Duodenal mucosa (tissue), 2 donors: ENCODE data around the gene GULP1.
A peak's percentile ranks its signal among the peaks of the same experiment; 100 is the strongest.

Experiments used
- H3K27ac ChIP-seq: one replicate; pipeline ENCODE4 v1.7.0; 2013; ENCODE audit warnings: low read depth, low read length
- H3K27me3 ChIP-seq, 2 donors: one replicate each; pipeline ENCODE4 v1.7.0; 2013; ENCODE audit warnings: low read length in 2 of 2, control low read depth in 1 of 2; ENCODE audit not compliant: insufficient read depth in 2 of 2, control insufficient read depth in 1 of 2
- H3K36me3 ChIP-seq, 2 donors: one replicate each; pipeline ENCODE4 v1.7.0; 2013; ENCODE audit warnings: low read length in 2 of 2, control low read depth in 1 of 2; ENCODE audit not compliant: insufficient read depth in 2 of 2, control insufficient read depth in 1 of 2
- H3K4me1 ChIP-seq, 2 donors: one replicate each; pipeline ENCODE4 v1.7.0; 2013; ENCODE audit warnings: low read length in 2 of 2, control low read depth in 1 of 2; ENCODE audit not compliant: insufficient read depth in 2 of 2, control insufficient read depth in 1 of 2
- H3K4me3 ChIP-seq, 2 donors: one replicate each; pipeline ENCODE4 v1.7.0; 2013; ENCODE audit warnings: low read length in 2 of 2, low read depth in 1 of 2
- H3K9ac ChIP-seq, 2 donors: one replicate each; pipeline ENCODE4 v1.7.0; 2013; ENCODE audit warnings: low read length in 2 of 2, low read depth in 1 of 2
- H3K9me3 ChIP-seq, 2 donors: one replicate each; pipeline ENCODE4 v1.7.0; 2013; ENCODE audit warnings: low read length in 2 of 2, control low read depth in 1 of 2; ENCODE audit not compliant: control insufficient read depth in 1 of 2

The GULP1 gene, protein sequence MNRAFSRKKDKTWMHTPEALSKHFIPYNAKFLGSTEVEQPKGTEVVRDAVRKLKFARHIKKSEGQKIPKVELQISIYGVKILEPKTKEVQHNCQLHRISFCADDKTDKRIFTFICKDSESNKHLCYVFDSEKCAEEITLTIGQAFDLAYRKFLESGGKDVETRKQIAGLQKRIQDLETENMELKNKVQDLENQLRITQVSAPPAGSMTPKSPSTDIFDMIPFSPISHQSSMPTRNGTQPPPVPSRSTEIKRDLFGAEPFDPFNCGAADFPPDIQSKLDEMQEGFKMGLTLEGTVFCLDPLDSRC

DNA sequence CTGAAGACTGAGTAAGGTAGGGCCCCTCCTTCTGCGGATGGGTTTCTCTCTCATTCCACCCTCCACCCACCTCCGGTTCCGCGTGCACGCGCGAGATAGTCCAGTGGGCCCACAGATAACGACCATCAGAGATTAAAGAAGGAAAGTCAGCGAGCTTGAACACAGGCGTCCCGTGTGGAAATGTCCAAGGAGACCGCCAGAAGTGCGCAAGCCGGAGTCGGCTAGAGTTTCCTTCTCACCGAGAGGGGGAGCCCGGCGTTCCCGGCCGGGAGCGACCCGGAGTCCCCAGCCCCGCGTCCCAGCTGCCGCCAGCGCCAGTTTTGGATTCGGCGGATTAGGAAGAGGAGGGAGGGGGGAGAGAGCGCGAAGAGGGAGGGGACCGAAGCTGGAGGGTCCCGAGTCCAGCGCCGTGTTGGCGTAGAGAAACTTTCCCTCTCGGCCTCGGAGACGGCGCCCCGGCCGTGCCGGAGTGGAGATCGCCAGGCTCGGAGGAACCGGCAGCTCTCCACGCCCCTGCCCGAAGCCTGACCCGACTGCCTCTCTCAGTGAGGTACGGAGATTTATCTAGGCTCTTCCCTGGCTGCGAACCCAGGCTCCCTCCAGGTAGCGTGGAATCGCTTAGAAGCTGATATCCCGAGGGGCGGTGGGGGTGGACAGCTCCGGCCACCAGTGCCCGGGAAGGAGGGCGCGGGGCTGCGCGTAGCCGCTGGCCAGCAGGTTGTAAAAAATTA lies at the start of gene GULP1:
TSS of gene GULP1 (plus strand) at position 258 of the 731 bp plus-strand sequence. CDS start 185,829 bp downstream, outside the sequence.
- H3K27ac ChIP-seq: peak within 1 kb of the TSS; percentile 94
- H3K9ac ChIP-seq: peak within 1 kb of the TSS; percentile 84 to 95
- H3K4me1 ChIP-seq: peaks cover 14 to 24% of the 10 kb centered on the region in 2 donors
- no peaks in the 10 kb centered on the region for H3K27me3 ChIP-seq
- peak within 1 kb of the TSS; percentile 68 to 91 for H3K4me3 ChIP-seq
- H3K36me3 ChIP-seq: no peaks in the 10 kb centered on the region
- no peaks in the 10 kb centered on the region for H3K9me3 ChIP-seq

DNA sequence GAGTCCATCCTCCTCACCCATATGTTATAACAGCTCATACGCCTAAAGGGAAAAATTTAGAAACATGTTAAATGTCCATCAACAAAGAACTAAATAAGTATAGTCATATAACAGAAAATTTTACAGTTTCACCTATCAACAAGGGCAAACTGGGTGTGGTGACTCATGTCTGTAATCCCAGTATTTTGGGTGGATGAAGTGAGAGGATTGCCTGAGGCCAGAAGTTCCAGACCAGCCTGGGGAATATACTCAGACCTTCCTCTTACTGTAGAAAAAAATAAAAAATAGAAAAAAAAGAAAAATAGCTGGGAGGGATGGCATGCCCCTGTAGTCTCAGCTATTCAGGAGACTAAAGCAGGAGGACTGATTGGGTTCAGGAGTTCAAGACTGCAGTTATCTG lies 48.3 kb upstream of the GULP1 start:
- Histone ChIP-seq H3K9me3 (no peaks in the 10 kb centered on the region), H3K4me1 (no peaks in the 10 kb centered on the region), H3K27ac (no peak overlapping the region), H3K9ac (no peak overlapping the region), H3K4me3 (no peak overlapping the region), H3K36me3 (no peaks in the 10 kb centered on the region), H3K27me3 (no peaks in the 10 kb centered on the region)

DNA sequence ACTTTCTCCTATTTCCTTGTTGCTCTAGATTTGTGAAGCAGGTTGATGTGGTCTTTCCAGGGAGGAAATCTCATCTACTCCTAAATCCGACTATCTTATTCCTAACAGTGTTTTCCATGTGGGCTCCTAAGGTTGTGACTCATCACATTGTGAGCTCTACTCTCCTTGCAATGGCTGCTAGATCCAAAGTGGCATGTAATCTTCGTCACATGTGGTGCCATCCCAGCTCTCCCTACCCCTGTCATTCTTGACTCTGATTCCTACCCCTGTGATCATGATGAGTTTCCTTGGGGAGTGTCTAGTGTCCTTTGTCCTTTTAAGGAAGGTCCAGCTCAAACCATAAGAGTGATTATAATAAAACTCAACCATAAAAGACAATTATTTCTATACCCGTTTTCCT lies 47.3 kb upstream of the GULP1 start:
- H3K9me3 ChIP-seq: no peaks in the 10 kb centered on the region
- no peaks in the 10 kb centered on the region for H3K36me3 ChIP-seq
- H3K4me1 ChIP-seq: no peaks in the 10 kb centered on the region
- H3K9ac ChIP-seq: no peak overlapping the region
- no peak overlapping the region for H3K27ac ChIP-seq
- no peaks in the 10 kb centered on the region for H3K27me3 ChIP-seq
- H3K4me3 ChIP-seq: no peak overlapping the region

DNA sequence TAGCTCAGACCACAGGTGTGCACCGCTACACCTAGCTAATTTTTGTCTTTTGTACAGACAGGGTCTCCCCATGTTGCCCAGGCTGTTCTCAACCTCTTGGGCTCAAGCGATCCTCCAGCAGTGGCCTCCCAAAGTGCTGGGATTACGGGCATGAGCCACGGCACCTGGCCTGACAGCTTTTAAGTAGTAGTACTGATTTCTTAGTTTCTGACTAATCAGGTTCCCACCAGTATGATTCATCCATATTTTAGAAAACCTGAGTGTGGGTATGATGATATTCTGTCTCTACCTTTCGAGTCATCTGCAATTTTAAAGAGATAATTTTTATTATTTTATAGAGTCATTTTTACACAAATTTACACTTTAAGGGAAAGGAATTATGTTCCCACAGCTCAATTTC lies 46.4 kb upstream of the GULP1 start:
- no peak overlapping the region for H3K4me3 ChIP-seq
- no peak overlapping the region for H3K9ac ChIP-seq
- no peaks in the 10 kb centered on the region for H3K27me3 ChIP-seq
- H3K36me3 ChIP-seq: no peaks in the 10 kb centered on the region
- no peaks in the 10 kb centered on the region for H3K9me3 ChIP-seq
- H3K27ac ChIP-seq: no peak overlapping the region
- H3K4me1 ChIP-seq: no peaks in the 10 kb centered on the region

DNA sequence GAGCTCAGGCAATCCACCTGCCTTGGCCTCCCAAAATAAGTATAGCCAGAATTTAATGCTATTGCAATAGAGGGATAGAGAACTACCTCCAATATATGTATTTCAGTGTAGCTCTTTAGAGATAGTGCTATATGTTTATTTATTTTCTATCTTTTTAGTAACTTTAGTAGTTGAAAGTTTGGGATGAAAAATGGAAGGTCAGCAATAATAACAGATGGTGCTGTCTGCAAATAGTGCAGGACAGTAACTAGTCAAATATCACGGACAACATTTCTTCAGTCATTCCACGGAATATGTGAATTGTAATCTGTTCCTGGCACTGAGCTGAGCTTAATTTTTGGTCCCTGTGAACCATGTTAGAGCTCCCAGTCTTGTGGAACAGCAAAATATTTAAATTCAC lies 43.2 kb upstream of the GULP1 start:
- Histone ChIP-seq H3K9ac (no peak overlapping the region), H3K36me3 (no peaks in the 10 kb centered on the region), H3K4me3 (no peak overlapping the region), H3K27me3 (no peaks in the 10 kb centered on the region), H3K9me3 (no peaks in the 10 kb centered on the region), H3K27ac (no peak overlapping the region), H3K4me1 (no peaks in the 10 kb centered on the region)

DNA sequence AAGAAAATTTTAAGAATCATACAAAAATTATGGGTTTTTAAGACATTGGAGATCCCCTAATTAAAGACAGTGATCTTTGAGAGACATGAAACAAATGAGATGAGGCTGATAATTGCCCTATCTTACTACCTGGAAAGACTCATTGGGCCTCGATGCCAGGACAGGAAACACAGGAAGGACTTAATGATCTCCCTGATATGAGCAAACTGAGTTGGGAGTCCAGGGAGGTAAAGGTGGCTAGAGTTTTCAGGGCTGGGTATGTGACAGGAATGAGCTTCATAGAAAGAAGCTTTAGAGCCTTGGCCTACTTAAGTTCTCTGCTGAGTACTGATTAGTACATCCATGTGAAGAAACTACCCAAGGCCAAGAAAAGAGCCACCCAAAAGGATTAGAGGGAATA lies 40.6 kb upstream of the GULP1 start:
- H3K4me1 ChIP-seq: no peaks in the 10 kb centered on the region

DNA sequence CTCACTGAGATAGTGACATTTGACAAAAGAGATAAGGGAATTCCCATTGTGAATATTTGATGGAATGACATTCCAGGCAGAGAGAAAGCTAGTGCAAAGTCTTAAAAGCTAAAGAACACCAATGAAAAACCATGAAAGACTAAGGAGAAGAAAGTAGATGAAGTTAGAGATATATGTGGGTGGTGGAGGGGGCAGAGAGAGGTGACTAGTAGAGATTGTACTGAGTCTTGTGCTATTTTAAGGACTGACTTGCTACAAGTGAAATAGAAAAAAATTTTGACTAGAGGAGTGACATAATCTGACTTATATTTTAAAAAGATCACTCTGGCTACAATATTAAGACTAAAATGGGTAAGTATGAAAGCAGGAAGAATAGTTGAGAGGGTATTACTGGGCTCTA lies 35.3 kb upstream of the GULP1 start:
- no peak overlapping the region for H3K27ac ChIP-seq
- no peaks in the 10 kb centered on the region for H3K27me3 ChIP-seq
- H3K4me1 ChIP-seq: no peaks in the 10 kb centered on the region
- H3K9me3 ChIP-seq: no peaks in the 10 kb centered on the region
- no peaks in the 10 kb centered on the region for H3K36me3 ChIP-seq
- H3K4me3 ChIP-seq: no peak overlapping the region
- no peak overlapping the region for H3K9ac ChIP-seq

More for the DNA sequence above, 40.6 kb upstream of the GULP1 start:
- Histone ChIP-seq H3K9me3 (no peaks in the 10 kb centered on the region), H3K9ac (no peak overlapping the region), H3K36me3 (no peaks in the 10 kb centered on the region), H3K27me3 (no peaks in the 10 kb centered on the region), H3K27ac (no peak overlapping the region), H3K4me3 (no peak overlapping the region)

DNA sequence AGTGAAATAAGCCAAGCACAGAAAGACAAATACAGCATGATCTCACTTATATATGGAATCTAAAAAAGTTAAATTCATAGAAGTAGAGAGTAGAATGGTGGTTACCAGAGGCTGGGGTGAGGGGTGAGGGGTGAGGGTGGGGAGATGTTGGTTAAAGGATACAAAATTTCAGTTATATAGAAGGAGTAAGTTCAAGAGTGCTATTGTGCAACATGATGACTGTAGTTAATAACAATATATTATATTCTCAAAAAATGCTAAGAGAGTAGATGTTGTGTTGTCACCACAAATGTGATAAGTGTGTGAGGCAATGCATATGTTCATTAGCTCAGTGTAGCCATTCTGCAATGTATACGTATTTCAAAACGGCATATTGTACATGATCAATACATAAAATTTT lies 26.4 kb upstream of the GULP1 start:
- no peak overlapping the region for H3K27ac ChIP-seq
- H3K4me1 ChIP-seq: no peaks in the 10 kb centered on the region
- H3K4me3 ChIP-seq: no peak overlapping the region

DNA sequence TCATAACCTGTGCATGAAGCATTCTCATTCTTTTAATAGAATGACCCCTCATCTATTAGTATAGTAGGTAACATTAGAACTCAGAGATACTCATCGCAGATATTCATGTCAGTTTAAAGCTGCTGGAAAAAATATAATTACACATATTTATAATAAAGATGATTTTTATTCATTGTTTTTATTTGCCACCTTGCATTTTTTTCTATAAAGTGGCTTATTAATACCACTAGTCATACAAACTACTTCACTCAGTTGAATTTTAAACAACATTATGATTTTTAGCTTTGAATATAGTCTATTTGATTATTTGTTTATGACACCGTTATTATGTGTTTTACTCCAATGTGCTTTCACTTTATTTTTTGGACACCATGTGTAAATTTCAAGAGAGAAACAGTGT lies 23.9 kb upstream of the GULP1 start:
- no peaks in the 10 kb centered on the region for H3K36me3 ChIP-seq
- no peak overlapping the region for H3K9ac ChIP-seq
- no peaks in the 10 kb centered on the region for H3K4me1 ChIP-seq
- no peak overlapping the region for H3K27ac ChIP-seq
- no peak overlapping the region for H3K4me3 ChIP-seq
- H3K27me3 ChIP-seq: no peaks in the 10 kb centered on the region
- no peaks in the 10 kb centered on the region for H3K9me3 ChIP-seq

More for the DNA sequence above, 26.4 kb upstream of the GULP1 start:
- Histone ChIP-seq H3K36me3 (no peaks in the 10 kb centered on the region), H3K9ac (no peak overlapping the region), H3K9me3 (no peaks in the 10 kb centered on the region), H3K27me3 (no peaks in the 10 kb centered on the region)

DNA sequence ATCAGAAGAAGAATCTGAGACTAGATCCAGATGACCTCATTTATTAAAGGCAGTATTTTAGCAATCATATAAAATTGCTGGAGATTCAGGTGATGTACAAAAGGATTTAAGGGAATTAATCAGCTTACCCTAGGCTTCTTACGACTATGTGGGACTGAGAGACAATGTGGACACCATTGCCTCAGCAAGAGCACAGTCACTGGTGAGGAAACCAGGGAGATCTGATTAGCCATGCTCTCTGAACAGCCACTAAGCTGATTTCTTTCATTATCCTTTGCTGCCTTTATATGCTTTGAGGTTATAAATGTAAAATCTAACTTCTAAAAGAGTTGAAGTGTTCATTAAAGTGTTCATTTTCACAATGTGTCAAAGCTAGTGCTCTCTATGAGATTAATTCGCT lies 22.7 kb upstream of the GULP1 start:
- Histone ChIP-seq H3K36me3 (no peaks in the 10 kb centered on the region), H3K9me3 (no peaks in the 10 kb centered on the region), H3K27ac (no peak overlapping the region), H3K9ac (no peak overlapping the region), H3K4me1 (no peaks in the 10 kb centered on the region), H3K27me3 (no peaks in the 10 kb centered on the region), H3K4me3 (no peak overlapping the region)
